HepG2 (cell line): ENCODE measurements around the gene KCNF1. TPM values are rescaled to one million over a fixed set of nuclear protein-coding genes. Genes with fewer than 3 reads are reported as not detected.

Source experiments
- ATAC-seq: fragments of 200-7000 bp; cut with Tn5 transposase; 3 replicates; pipeline ENCODE4 v1.9.1; 2020; ENCODE audit warnings: mild to moderate bottlenecking, moderate library complexity
- BruUV-seq: library from RNA; stranded (reverse); fragments of 400-500 nt; replicated peaks from 2 replicates; lab custom pipeline; 2021; lab: Mats Ljungman, UMichigan
- CTCF ChIA-PET: fragments of 300-600 bp; formaldehyde crosslinking; extraction: SDS; loops from one replicate; lab custom pipeline; 2021; ENCODE audit warnings: low total read pairs, inconsistent platforms, low intra/inter-chr PET ratio; lab: Yijun Ruan, JAX
- POLR2A ChIA-PET: fragments of 350-600 bp; sonication (Branson Sonifier 250); formaldehyde crosslinking; loops from one replicate; lab custom pipeline; 2020; ENCODE audit warnings: antibody characterized with exemption, inconsistent platforms; lab: Yijun Ruan, JAX
- DNase-seq: peaks from one replicate; pipeline ENCODE4 v3.0.0-alpha.2; 2015; ENCODE audit warnings: low spot score
- FAIRE-seq: peaks from 3 replicates; lab custom pipeline; 2011; peaks lifted over from hg19 to GRCh38; lab: Jason Lieb, UNC
- H2AFZ ChIP-seq: one replicate; pipeline ENCODE4 v1.6.1; 2011; ENCODE audit warnings: low read length, inconsistent platforms
- H3K27ac ChIP-seq: fragments of 300-600 bp; 3 replicates; pipeline ENCODE4 v1.8.0; 2011; ENCODE audit warnings: mixed run types, mild to moderate bottlenecking, mixed read lengths, low read length, inconsistent platforms; ENCODE audit not compliant: insufficient read depth; ENCODE audit errors: extremely low read length
- H3K27me3 ChIP-seq, 2 experiments: fragments of 200-600 bp in 1 of 2; 2 replicates in 1 of 2; 3 replicates in 1 of 2; pipeline versions ENCODE4 v1.6.0 to v1.8.0; 2011; ENCODE audit warnings: low read length in 2 of 2, mild to moderate bottlenecking in 2 of 2, moderate library complexity in 2 of 2, inconsistent platforms in 1 of 2; ENCODE audit not compliant: insufficient read depth in 2 of 2, control insufficient read depth in 1 of 2
- H3K36me3 ChIP-seq, 2 experiments: fragments of 200-600 bp in 1 of 2; replicated peaks in 1 of 2; 2 replicates in 1 of 2; 3 replicates in 1 of 2; pipeline versions ENCODE4 v1.5.1 to v1.8.0; 2011; ENCODE audit warnings: low read length in 2 of 2, inconsistent platforms in 1 of 2; ENCODE audit not compliant: insufficient read depth in 2 of 2, control insufficient read depth in 1 of 2
- H3K4me1 ChIP-seq: 2 replicates; pipeline ENCODE4 v1.5.1; 2012; ENCODE audit warnings: low read length, inconsistent platforms; ENCODE audit not compliant: insufficient read depth
- H3K4me2 ChIP-seq: 2 replicates; pipeline ENCODE4 v1.6.0; 2011; ENCODE audit warnings: low read depth, low read length, inconsistent platforms
- H3K4me3 ChIP-seq, 3 experiments: fragments of 200-600 bp in 1 of 3; sonication (generic), shearing (Covaris generic) in 1 of 3; replicated peaks in 1 of 3; 2 replicates each; pipeline ENCODE4 v1.5.1; 2011 to 2016; ENCODE audit warnings: low read length in 3 of 3, inconsistent platforms in 2 of 3, low read depth in 2 of 3, mild to moderate bottlenecking in 2 of 3, control low read depth in 1 of 3, mixed read lengths in 1 of 3; ENCODE audit not compliant: insufficient read depth in 1 of 3
- H3K79me2 ChIP-seq: one replicate; pipeline ENCODE4 v1.6.1; 2011; ENCODE audit warnings: low read length, inconsistent platforms; ENCODE audit not compliant: insufficient read depth
- H3K9ac ChIP-seq: 2 replicates; pipeline ENCODE4 v1.6.0; 2011; ENCODE audit warnings: mild to moderate bottlenecking, low read depth, low read length, inconsistent platforms; ENCODE audit not compliant: insufficient read depth
- H3K9me3 ChIP-seq: 2 replicates; pipeline ENCODE4 v1.5.1; 2012; ENCODE audit warnings: mild to moderate bottlenecking, low read length
- H4K20me1 ChIP-seq: 2 replicates; pipeline ENCODE4 v1.6.0; 2011; ENCODE audit warnings: inconsistent platforms, mild to moderate bottlenecking, low read length, moderate library complexity; ENCODE audit not compliant: insufficient read depth
- FOXA1 ChIP-seq, 2 experiments: fragments of 450-650 bp in 1 of 2; sonication (generic) in 1 of 2; formaldehyde crosslinking in 1 of 2; IDR thresholded peaks; 2 replicates each; pipeline versions ENCODE4 v1.4.0 to v1.6.1; 2016 to 2020; ENCODE audit warnings: missing genetic modification reagents in 1 of 2
- HHEX ChIP-seq: IDR thresholded peaks from 2 replicates; pipeline ENCODE4 v1.6.1; 2016; ENCODE audit warnings: control low read depth
- JUNB ChIP-seq: sonication (generic); formaldehyde crosslinking; IDR thresholded peaks from 2 replicates; pipeline ENCODE4 v1.8.0; 2022; ENCODE audit warnings: missing genetic modification reagents, mild to moderate bottlenecking, borderline replicate concordance
- KMT2A ChIP-seq: sonication (generic); formaldehyde crosslinking; IDR thresholded peaks from 2 replicates; pipeline ENCODE4 v1.4.0; 2020; ENCODE audit warnings: missing genetic modification reagents
- NR1H2 ChIP-seq: sonication (generic); formaldehyde crosslinking; IDR thresholded peaks from 2 replicates; pipeline ENCODE4 v1.8.1; 2022; ENCODE audit warnings: low read depth, missing genetic modification reagents, borderline replicate concordance
- SMAD9 ChIP-seq: sonication (generic); formaldehyde crosslinking; IDR thresholded peaks from 2 replicates; pipeline ENCODE4 v1.5.1; 2020; ENCODE audit warnings: mild to moderate bottlenecking, missing genetic modification reagents
- ZBTB7B ChIP-seq: sonication (generic); formaldehyde crosslinking; IDR thresholded peaks from 2 replicates; pipeline ENCODE4 v1.4.0; 2020; ENCODE audit warnings: missing genetic modification reagents
- ZNF598 ChIP-seq: sonication (generic); formaldehyde crosslinking; IDR thresholded peaks from 2 replicates; pipeline ENCODE4 v1.5.1; 2020; ENCODE audit warnings: mild to moderate bottlenecking, missing genetic modification reagents, borderline replicate concordance
- ZSCAN22 ChIP-seq: sonication (generic); formaldehyde crosslinking; IDR thresholded peaks from 2 replicates; pipeline ENCODE4 v1.4.0; 2020; ENCODE audit warnings: mild to moderate bottlenecking, missing genetic modification reagents
- WGBS: methylation state at CpG from one replicate; pipeline ENCODE4 v1.1.6; 2017; ENCODE audit warnings: low lambda C conversion rate; 5-methylcytosine and 5-hydroxymethylcytosine counted together
- in situ Hi-C: cut with HindIII; loops from 2 replicates; pipeline ENCODE4 v1.10.0; 2017; ENCODE audit warnings: low pct_unique_long_range_greater_than_20kb; ENCODE audit not compliant: extremely low pct_ligation_motif_present
- intact Hi-C: fragments of 100-400 bp; cut with micrococcal nuclease; formaldehyde crosslinking; loops from one replicate; pipeline ENCODE4 v1.10.0; 2022; ENCODE audit not compliant: unreplicated experiment
- polyA plus RNA-seq, 8 experiments: library from polyadenylated mRNA; depleted of rRNA in 3 of 8; stranded (reverse) in 7 of 8; unstranded in 1 of 8; fragments of >200 nt; fragmentation: Illumina TruSeq in 4 of 8; extraction: Trizol in 4 of 8; gene quantifications; 2 replicates each; pipeline versions ENCODE4 v1.2.1 to v1.2.3, GENCODE V29; 2011 to 2016; ENCODE audit warnings: low read depth in 4 of 8, missing spikeins in 1 of 8, mixed read lengths in 1 of 8; ENCODE audit not compliant: insufficient read depth in 1 of 8
- total RNA-seq, 5 experiments: library from RNA; depleted of rRNA; stranded (reverse); fragments of >200 nt; fragmentation: Illumina TruSeq; extraction: Trizol; gene quantifications; 2 replicates each; pipeline ENCODE4 v1.2.3, GENCODE V29; 2016; ENCODE audit warnings: low read depth in 1 of 5
- TF ChIP-seq, protein P1 (sequence below): fragments of 450-650 bp; IDR thresholded peaks from 2 replicates; pipeline ENCODE4 v1.6.1; 2016

Gene KCNF1
- total and polyA plus RNA-seq, 2 of the 13 experiments (the other 11 are each of a cell fraction or from before 2014, with no cell fraction given) = 0.09 to 0.12 TPM

DNA sequence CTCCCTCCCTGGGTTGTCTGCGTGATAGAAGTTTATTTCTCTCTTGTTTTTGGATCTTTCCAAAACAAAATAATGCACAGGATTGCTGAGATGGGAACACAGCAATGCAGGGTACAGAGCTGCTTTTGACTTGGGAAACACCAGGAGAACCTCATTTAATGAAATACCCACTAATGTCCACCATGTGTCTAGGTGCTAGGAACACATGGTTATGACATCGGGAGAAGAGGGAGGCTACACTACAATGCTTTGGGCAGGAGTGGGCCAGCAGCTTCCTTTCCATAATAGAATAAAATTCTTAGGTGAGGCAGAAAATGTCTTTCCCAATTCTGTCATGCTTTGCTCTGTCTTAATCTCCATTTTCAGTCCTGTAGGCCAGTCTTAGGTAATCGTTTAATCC is 29.2 kb upstream of the KCNF1 start:
- Histone ChIP-seq H3K9ac (no peak overlapping the region), H3K4me3 (no peak overlapping the region), H2AFZ (no peak overlapping the region), H3K36me3 (no peaks in the 10 kb centered on the region), H3K9me3 (no peaks in the 10 kb centered on the region), H3K4me1 (peaks cover 34% of the 10 kb centered on the region), H4K20me1 (no peaks in the 10 kb centered on the region), H3K27ac (no peak overlapping the region), H3K79me2 (no peaks in the 10 kb centered on the region), H3K27me3 (peaks cover 0 to 24% of the 10 kb centered on the region in 2 experiments; a peak in 2 of 5 replicates), H3K4me2 (no peak overlapping the region)
- BruUV-seq = no TSS peak
- WGBS = 59% methylated on average over 3 of the region's 3 CpGs
- ChIA-PET CTCF (no interaction called here), POLR2A (no interaction called here)
- DNase-seq = no peak
- FAIRE-seq = no peak
- TF ChIP-seq ZNF598 (CRISPR knock-in tag) = no peak
- TF ChIP-seq, protein P1, sequence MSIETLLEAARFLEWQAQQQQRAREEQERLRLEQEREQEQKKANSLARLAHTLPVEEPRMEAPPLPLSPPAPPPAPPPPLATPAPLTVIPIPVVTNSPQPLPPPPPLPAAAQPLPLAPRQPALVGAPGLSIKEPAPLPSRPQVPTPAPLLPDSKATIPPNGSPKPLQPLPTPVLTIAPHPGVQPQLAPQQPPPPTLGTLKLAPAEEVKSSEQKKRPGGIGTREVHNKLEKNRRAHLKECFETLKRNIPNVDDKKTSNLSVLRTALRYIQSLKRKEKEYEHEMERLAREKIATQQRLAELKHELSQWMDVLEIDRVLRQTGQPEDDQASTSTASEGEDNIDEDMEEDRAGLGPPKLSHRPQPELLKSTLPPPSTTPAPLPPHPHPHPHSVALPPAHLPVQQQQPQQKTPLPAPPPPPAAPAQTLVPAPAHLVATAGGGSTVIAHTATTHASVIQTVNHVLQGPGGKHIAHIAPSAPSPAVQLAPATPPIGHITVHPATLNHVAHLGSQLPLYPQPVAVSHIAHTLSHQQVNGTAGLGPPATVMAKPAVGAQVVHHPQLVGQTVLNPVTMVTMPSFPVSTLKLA = peak; percentile 97
- no peak for TF ChIP-seq ZSCAN22 (CRISPR knock-in tag)
- no peak for TF ChIP-seq ZBTB7B
- intact Hi-C loops (no loop called here), in situ Hi-C loops (no loop called here)
- ATAC-seq = no peak

DNA sequence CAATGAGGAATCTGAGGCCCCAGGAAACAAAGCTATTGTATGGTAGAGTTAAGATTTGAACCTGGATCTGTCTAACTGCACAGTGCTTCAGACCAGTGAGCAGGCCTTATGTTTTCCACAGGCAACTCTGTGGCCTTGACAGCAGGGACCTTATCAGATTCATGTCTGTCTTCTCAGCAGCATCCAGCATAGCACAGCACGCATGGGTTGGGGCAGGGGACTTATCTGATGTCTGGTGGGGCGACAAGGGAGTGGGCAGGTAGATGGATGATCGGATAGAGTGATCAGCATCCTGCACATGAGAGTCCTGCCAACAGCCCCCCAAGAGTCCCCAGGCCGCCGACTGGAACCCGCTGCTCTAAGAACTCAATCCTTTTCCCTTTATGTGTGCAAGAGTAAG is 28.7 kb upstream of the KCNF1 start:
- CTCF ChIA-PET = no interaction called here
- no peak for FAIRE-seq

More for the DNA sequence above, 28.7 kb upstream of the KCNF1 start:
- no peak overlapping the region for H3K4me3 ChIP-seq
- no peaks in the 10 kb centered on the region for H3K9me3 ChIP-seq
- peaks cover 34% of the 10 kb centered on the region for H3K4me1 ChIP-seq
- WGBS = 42% methylated on average over 6 of the region's 6 CpGs
- no peaks in the 10 kb centered on the region for H3K36me3 ChIP-seq
- DNase-seq = no peak
- H3K27ac ChIP-seq = no peak overlapping the region
- no peaks in the 10 kb centered on the region for H4K20me1 ChIP-seq
- peak; percentile 45 for ATAC-seq
- BruUV-seq = no TSS peak
- H2AFZ ChIP-seq = no peak overlapping the region
- no peak overlapping the region for H3K9ac ChIP-seq
- peaks cover 0 to 24% of the 10 kb centered on the region in 2 experiments; a peak in 2 of 5 replicates for H3K27me3 ChIP-seq
- intact Hi-C loops = no loop called here
- POLR2A ChIA-PET = no interaction called here
- in situ Hi-C loops = no loop called here
- peak overlapping the region; percentile 47; the same call in 1 of the 2 replicates for H3K4me2 ChIP-seq
- no peaks in the 10 kb centered on the region for H3K79me2 ChIP-seq
- no peak for TF ChIP-seq SMAD9 (CRISPR knock-in tag)
- no peak for TF ChIP-seq HHEX (CRISPR knock-in tag)
- no peak for TF ChIP-seq NR1H2
- no peak for TF ChIP-seq JUNB (CRISPR knock-in tag)
- no peak for TF ChIP-seq FOXA1 (IDR thresholded peaks at IDR 0.05)
- TF ChIP-seq FOXA1 (CRISPR knock-in tag; IDR thresholded peaks at IDR 0.05) = no peak
- no peak for TF ChIP-seq KMT2A (CRISPR knock-in tag)
